Astrocyte of the hippocampus (primary cell): ENCODE data around the gene LGALS9B.
"Not testable (repeated sequence)": the region's sequence is repeated elsewhere in the genome, so short reads cannot be mapped to it uniquely, and the experiment has no call there.

Experiments
- DNase-seq: peaks from one replicate; pipeline ENCODE4 v3.0.0; 2011; ENCODE audit warnings: low read depth, low spot score

LGALS9B gene

GRCh38 chr17:20466999-20467398 is 340 bp downstream of the LGALS9B start:
- DNase-seq: not testable (repeated sequence)

DNA sequence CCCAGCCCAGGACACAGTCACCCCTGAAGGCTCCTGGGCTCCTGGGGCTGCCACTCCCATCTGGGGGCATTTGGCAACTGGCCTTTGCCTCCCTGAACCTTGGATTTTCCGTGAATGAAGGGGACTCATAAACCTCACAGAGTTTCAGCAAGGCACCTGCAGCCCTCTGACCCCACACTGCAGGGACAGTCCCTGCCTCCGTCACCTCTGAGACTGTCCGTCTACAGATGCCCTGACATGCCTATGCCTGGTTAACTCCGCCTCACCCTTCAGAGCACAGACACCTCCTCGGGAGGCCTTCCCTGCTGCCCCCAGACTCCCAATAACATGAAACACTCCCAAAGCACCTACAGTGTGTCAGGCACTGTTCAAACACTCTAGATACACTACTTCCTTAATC is 786 bp downstream of the LGALS9B start:
- not testable (repeated sequence) for DNase-seq

DNA sequence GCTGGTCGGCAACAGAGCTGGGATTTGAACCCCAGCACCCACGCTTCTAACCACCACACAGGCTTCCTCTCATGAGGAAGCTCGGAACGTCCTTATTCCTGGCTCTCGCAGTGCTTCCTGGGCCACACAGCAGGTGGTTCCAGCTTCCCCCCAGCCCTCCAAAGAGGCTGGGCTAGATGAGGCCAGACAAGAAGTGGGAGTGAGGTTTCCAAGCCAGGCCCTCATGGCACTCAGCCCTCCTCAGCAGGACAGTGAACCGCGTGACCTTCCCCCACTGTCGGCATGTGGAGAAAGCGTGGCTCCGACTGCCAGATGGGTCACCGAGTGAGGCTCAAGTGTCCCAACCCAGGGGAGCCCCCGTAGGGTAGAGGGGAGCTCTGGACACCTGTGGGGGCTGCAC is 1.8 kb downstream of the LGALS9B start:
- DNase-seq: not testable (repeated sequence)

DNA sequence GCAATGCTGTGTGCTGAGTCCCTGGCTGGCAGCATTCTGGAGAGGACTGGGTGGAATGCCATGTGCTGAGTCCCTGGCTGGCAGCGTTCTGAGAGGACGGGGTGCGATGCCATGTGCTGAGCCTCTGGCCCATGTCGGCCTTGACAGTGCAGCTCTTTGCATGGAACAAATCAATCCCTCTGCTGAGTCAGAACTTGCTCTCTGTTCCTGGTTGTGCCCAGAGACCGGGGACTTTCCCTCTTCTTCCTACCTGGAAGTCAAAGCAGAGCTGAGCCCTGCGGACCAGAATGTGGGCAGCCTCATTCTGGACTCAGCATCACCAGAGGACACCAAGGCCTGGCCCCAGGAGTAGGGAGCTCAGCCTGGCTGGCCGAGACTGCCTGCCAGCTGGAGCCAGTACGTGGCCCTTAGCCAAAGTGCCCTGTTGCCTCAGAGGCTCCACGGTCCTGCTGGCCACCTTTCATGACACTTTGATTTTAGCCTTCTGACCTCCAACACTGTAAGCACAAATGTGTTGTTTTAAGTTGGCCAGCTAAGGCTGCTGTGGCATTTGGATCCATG is 2.4 kb downstream of the LGALS9B start:
- not testable (repeated sequence) for DNase-seq

GRCh38 chr17:20462158-20462557 is 5.2 kb downstream of the LGALS9B start:
- not testable (repeated sequence) for DNase-seq

DNA sequence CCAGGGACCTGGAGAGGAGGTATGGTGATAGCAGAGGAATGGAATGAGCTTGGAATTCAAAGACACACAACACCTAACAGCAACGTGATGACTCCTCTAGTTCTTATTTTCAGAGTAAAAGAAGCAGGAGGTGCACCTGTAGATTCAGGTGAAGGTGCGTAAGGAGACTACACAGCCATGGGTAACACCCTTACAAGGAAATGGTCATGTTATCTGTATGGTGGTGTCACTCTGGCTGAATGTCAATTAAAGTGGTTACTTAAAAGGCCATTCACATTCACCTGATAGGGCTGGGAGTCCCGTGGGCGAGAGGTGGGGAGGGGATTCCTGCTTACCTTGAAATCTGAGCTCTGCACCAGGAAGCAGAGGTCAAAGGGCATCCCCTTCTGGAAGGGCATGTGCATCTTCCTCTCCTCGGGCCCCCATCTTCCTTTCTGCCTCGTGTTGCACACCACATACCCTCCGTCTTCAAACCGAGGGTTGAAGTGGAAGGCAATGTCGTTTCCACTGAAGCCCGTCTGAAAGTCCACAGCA is 9.4 kb downstream of the LGALS9B start:
- DNase-seq: not testable (repeated sequence)

DNA sequence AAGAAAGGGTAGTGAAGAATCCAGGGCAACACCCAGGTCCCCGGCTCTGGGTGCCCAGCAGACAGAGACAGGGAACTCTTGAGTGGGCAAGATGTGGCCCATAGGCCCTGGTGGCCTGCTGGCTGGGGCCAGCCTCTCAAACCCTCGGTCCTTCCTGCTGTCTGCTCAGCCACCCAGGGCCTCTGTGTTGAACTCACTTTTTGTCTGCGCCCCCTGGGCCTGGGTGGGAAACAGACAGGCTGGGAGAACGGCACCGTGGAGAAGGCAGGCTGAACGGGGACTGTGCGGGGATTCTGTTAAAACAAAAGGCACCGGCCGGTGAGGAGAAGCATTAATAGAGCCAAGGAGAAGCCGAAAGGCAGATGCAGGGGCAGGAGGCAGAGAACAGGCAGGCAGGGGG is 12.2 kb downstream of the LGALS9B start:
- not testable (repeated sequence) for DNase-seq

GRCh38 chr17:20453820-20454434 is 13.4 kb downstream of the LGALS9B start:
- not testable (repeated sequence) for DNase-seq

- not testable (repeated sequence) for DNase-seq
Observed at GRCh38 chr17:20450852-20451251, 16.5 kb downstream of the LGALS9B start.

- DNase-seq: not testable (repeated sequence)
Observed at GRCh38 chr17:20447534-20448321, 19.6 kb downstream of the LGALS9B start.

DNA sequence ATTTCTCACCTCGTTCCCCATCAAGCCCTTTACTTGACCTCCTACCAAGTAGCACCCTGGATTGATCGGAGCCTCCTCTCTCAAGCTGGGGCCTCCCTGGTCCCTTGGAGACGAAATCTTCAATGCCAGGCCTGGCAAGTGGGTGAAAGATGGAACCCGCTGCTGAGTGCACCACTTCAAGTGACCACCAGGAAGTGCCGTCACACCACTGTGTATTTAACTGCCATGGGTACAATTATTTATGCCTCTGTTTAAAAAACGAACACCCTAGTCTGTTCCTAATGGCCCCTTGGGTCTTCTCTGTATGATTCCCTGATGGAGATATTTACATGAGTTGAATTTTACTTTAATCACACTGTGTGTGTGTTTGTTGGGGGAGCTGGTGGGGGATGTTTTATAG is 20.4 kb downstream of the LGALS9B start:
- not testable (repeated sequence) for DNase-seq

GRCh38 chr17:20444581-20445236 is 22.6 kb downstream of the LGALS9B start:
- not testable (repeated sequence) for DNase-seq

DNA sequence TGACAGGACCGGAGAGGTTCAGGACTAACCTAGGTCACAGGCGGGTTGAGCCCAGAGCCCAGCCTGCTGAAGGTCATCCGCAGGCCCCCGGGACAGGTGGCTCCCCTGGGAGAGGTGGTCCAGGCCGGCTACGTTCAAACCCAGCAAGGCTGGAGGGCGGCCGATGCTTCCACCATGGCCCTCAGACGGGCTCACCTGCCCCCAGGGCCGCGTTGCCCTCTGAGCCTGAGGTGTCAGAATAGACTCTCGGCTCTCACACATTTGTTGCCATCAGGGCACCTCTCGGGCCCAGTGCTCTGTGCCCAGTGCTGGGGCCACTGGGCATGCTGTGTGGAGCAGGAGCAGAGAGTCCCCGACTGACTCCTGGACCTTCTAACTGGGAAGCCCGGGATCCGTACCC is 23.2 kb downstream of the LGALS9B start:
- DNase-seq: not testable (repeated sequence)

GRCh38 chr17:20443632-20444031 is 23.7 kb downstream of the LGALS9B start:
- DNase-seq: not testable (repeated sequence)

DNA sequence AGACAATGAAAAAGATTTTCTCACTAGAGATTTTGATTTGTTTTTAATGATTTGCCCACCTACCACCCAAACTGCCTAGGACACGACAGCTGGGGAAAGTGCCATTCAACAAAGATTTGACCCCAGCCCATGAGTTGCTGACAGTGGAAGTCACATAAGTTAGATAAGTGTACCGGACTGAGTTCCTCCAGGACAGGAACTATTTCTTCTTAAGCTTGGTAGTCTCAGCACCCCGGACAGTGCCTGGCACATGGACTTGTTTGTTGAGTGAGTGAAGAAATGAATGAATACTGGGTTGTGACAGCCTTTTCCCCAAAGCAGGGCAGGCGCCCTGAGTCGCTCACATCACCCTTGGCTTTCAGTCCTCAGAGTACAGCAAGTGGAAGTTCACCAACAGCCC is 26.7 kb downstream of the LGALS9B start:
- not testable (repeated sequence) for DNase-seq

GRCh38 chr17:20435166-20435565 is 32.2 kb downstream of the LGALS9B start:
- not testable (repeated sequence) for DNase-seq

DNA sequence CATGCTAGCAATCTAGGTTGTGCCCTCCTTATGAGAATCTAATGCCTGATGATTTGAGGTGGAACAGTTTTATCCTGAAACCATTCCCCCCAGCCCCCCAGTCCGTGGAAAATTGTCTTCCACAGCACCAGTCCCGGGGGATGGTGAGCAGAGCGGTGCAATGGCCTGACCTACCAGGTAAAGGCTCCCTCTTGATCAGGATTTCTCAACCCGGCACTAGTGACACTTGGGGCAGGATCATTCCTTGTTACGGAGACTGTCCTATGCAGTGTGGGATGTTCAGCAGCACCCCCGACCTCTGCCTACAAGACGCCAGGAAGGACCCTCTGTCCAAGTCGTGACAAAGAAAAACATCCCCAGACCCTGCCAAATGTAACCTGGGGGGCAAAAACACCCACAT is 34.0 kb downstream of the LGALS9B start:
- DNase-seq: not testable (repeated sequence)

DNA sequence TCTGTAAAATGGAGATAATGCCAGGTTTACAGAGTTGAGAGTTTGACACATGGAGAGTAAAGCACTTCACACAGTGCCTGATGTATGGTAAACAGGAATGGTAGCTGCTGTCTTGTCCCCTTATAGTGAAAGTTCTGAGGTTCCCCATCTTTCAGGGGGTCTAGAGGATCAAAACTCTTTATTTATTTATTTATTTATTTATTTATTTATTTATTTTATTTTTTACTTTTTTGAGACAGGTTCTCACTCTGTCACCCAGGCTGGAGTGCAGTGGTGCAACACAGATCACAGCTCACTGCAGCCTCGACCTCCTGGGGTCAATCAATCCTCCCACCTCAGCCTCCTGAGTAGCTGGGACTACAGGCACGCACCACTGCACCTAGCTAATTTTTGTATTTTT is 40.1 kb downstream of the LGALS9B start:
- DNase-seq: not testable (repeated sequence)

DNA sequence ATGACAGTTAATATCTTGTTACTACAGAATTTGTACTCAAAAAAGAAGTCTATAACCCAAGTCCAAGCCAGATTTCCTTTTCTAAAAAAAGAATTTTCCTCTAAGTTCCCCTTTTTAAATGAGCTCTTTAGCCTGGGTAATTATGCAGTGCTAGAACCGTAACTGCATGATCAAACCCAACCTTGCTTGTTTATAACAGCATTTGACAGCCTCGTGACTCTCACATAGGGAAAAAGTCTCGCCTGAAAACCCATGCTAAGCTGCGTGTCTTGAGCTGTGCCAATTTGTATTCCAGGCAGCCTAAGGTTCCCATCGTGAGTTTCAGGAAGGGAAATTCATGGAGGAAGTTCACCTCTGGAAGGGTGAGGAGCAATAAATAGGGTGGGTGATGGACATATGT is 44.5 kb downstream of the LGALS9B start:
- DNase-seq: not testable (repeated sequence)

- not testable (repeated sequence) for DNase-seq
Observed at GRCh38 chr17:20418838-20419237, 48.5 kb downstream of the LGALS9B start.

DNA sequence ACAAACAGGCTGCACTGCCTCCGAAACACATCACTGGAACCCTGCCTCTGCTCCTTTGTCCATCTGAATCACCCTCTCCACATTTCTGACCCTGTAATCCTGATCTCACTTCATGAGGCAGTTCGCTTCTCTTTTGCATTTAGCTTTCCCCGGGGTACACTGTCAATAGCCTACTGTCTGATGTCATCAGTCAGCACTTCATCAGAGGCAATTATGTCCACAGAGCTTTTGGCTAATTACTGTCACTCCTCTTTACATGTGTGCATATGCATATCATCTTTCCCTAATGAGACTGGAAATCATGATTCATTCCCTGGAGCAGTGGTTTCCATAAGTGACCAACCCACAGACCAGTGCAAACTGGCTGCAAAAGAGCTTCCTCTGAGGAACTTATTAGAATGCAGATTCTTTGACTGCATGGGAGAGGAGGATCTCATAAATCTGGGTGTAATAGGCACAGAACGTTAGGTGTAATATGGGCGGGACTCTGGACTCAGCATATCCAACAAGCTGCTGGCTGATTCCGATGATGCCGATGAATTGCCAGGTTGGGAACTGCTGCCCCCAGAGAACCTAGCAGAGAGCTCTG is 49.8 kb downstream of the LGALS9B start:
- not testable (repeated sequence) for DNase-seq
